Mesothelial cell of epicardium (in vitro differentiated cells): ENCODE data around the gene MYO1D. TPM values are rescaled to one million over a fixed set of nuclear protein-coding genes. Genes with fewer than 3 reads are reported as not detected.

Experiments used
- DNase-seq, 2 experiments: peaks; one replicate each; pipeline ENCODE4 v3.0.0; 2021; ENCODE audit warnings: low spot score in 2 of 2; ENCODE audit not compliant: unreplicated experiment in 2 of 2
- H3K27ac Mint-ChIP-seq: 2 replicates; pipeline ENCODE4 v1.8.0; 2021; ENCODE audit warnings: mixed read lengths
- H3K27me3 Mint-ChIP-seq: 2 replicates; pipeline ENCODE4 v1.8.0; 2021; ENCODE audit warnings: low read depth, mixed read lengths
- H3K36me3 Mint-ChIP-seq: 2 replicates; pipeline ENCODE4 v1.8.0; 2021; ENCODE audit warnings: mixed read lengths
- H3K4me1 Mint-ChIP-seq: 2 replicates; pipeline ENCODE4 v1.8.0; 2021; ENCODE audit warnings: mixed read lengths
- H3K4me3 Mint-ChIP-seq: 2 replicates; pipeline ENCODE4 v1.8.0; 2021; ENCODE audit warnings: mild to moderate bottlenecking, moderate library complexity, mixed read lengths
- H3K9me3 Mint-ChIP-seq: 2 replicates; pipeline ENCODE4 v1.8.0; 2021; ENCODE audit warnings: mixed read lengths
- CTCF ChIP-seq: fragments of 200-600 bp; sonication (generic); IDR thresholded peaks from one replicate; pipeline ENCODE4 v1.5.0; 2021; ENCODE audit warnings: antibody characterized with exemption; ENCODE audit not compliant: unreplicated experiment
- total RNA-seq: library from RNA; stranded (reverse); gene quantifications from 3 replicates; pipeline ENCODE4 v1.2.1, GENCODE V29; 2021

The MYO1D gene
- total RNA-seq, 1 donor from 2014 or later = 48.6 TPM

- H3K36me3 Mint-ChIP-seq = peaks cover 4% of the 10 kb centered on the region
- H3K27ac Mint-ChIP-seq = peak within 1 kb of the TSS; percentile 96
- peaks cover 20% of the 10 kb centered on the region for H3K27me3 Mint-ChIP-seq
- H3K4me1 Mint-ChIP-seq = peaks cover 22% of the 10 kb centered on the region
- peak; percentile 98 for DNase-seq
- H3K4me3 Mint-ChIP-seq = peak within 1 kb of the TSS; percentile 92
- peak; percentile 83 for TF ChIP-seq CTCF
- H3K9me3 Mint-ChIP-seq = peaks cover 3% of the 10 kb centered on the region
Observed at GRCh38 chr17:32444301-32445073, 432.4 kb downstream of the MYO1D start, which contains the start of gene PSMD11. TSS of gene PSMD11 (plus strand) at chr17:32444510. CDS start at chr17:32444524, 14 bp downstream.

GRCh38 chr17:32443827-32444300 is 433.1 kb downstream of the MYO1D start:
- TF ChIP-seq CTCF = no peak
- H3K36me3 Mint-ChIP-seq = peaks cover 3% of the 10 kb centered on the region
- peaks cover 22% of the 10 kb centered on the region for H3K4me1 Mint-ChIP-seq
- peaks cover 3% of the 10 kb centered on the region for H3K9me3 Mint-ChIP-seq
- peaks cover 20% of the 10 kb centered on the region for H3K27me3 Mint-ChIP-seq
- H3K27ac Mint-ChIP-seq = no peak overlapping the region
- H3K4me3 Mint-ChIP-seq = peak overlapping the region; percentile 92
- no peak for DNase-seq

Other genes with a start within 250 kb of the MYO1D start
- gene TMEM98, start 51.0 kb upstream of the MYO1D start, total RNA-seq = 205 to 216 TPM (median 206 TPM) in 3 replicates
- not detected in 3 replicates for gene SPACA3, start 114.7 kb upstream of the MYO1D start, total RNA-seq